ENCODE results near the gene ZNF423.

- TF ChIP-seq, protein P1, sequence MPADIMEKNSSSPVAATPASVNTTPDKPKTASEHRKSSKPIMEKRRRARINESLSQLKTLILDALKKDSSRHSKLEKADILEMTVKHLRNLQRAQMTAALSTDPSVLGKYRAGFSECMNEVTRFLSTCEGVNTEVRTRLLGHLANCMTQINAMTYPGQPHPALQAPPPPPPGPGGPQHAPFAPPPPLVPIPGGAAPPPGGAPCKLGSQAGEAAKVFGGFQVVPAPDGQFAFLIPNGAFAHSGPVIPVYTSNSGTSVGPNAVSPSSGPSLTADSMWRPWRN (IDR thresholded peaks at IDR 0.05; ENCODE audit: low read depth), result no peak
- no peak for TF ChIP-seq NKRF (IDR thresholded peaks at IDR 0.05; ENCODE audit: borderline replicate concordance)
- no peak for TF ChIP-seq ZFX (CRISPR knock-in tag; IDR thresholded peaks at IDR 0.05)
- TF ChIP-seq ZNF224 (CRISPR knock-in tag; IDR thresholded peaks at IDR 0.05), result no peak
- TF ChIP-seq CTCF (IDR thresholded peaks at IDR 0.05 in 2 of 3, conservative IDR thresholded peaks at IDR 0.05 in 1 of 3; ENCODE audit: insufficient read depth in 2 of 3, low read depth in 1 of 3, low read length in 3 of 3), result no peak
- TF ChIP-seq ZNF717 (CRISPR knock-in tag; IDR thresholded peaks at IDR 0.05), result no peak
- TF ChIP-seq XRCC5 (IDR thresholded peaks at IDR 0.05; ENCODE audit: low read depth, low read length), result no peak
- TF ChIP-seq CBX2 (IDR thresholded peaks at IDR 0.05; ENCODE audit: insufficient read depth, low read length, poor library complexity, severe bottlenecking), result no peak
Observed at GRCh38 chr16:49583911-49584310, 272.0 kb downstream of the ZNF423 start.
